Measurements from ENCODE around the gene NSD1.

DNA sequence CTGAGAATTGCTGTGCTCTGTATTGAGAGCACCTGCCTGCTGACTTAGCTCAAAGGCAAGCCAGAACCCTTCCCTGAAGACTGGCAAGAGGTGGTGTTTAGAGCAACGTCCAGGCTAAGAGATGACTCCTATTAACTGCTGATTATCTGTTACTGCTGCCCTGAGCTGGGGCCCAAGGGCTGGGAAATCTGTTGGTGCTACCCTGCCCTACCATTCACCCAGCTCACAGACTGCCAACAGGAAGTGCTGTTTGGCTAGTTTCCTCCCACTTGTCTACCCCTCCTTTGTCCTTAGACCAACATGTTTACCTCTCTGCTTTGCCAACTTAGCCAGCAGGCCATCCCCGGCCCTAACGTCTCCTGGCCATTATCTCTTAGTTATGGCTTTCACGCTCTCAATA is 163.0 kb downstream of the NSD1 start:
- TF ChIP-seq, protein P1, sequence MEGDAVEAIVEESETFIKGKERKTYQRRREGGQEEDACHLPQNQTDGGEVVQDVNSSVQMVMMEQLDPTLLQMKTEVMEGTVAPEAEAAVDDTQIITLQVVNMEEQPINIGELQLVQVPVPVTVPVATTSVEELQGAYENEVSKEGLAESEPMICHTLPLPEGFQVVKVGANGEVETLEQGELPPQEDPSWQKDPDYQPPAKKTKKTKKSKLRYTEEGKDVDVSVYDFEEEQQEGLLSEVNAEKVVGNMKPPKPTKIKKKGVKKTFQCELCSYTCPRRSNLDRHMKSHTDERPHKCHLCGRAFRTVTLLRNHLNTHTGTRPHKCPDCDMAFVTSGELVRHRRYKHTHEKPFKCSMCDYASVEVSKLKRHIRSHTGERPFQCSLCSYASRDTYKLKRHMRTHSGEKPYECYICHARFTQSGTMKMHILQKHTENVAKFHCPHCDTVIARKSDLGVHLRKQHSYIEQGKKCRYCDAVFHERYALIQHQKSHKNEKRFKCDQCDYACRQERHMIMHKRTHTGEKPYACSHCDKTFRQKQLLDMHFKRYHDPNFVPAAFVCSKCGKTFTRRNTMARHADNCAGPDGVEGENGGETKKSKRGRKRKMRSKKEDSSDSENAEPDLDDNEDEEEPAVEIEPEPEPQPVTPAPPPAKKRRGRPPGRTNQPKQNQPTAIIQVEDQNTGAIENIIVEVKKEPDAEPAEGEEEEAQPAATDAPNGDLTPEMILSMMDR (IDR thresholded peaks at IDR 0.05), result no peak
- no peak for TF ChIP-seq POLR2A (IDR thresholded peaks at IDR 0.05)

Data from testis (tissue), 2 donors.